Measurements from ENCODE around the gene SEC31A. TPM values are rescaled to one million over a fixed set of nuclear protein-coding genes. Genes with fewer than 3 reads are reported as not detected.
A peak's percentile ranks its signal among the peaks of the same experiment; 100 is the strongest.

Gene SEC31A
- total RNA-seq, 5 donors from 2014 or later (not counting 1 experiment from before 2014, with no cell fraction given) = 107 to 146 (median 130) TPM

GRCh38 chr4:82905205-82905604, 14.3 kb upstream of the SEC31A start:
- POLR2A ChIA-PET = interaction anchor here (0.6 to 0.7 kb wide), 2 partner anchors 19 to 78 kb away, joined by 3 to 4 read pairs; no protein-coding TSS in a partner anchor
- no peak overlapping the region for H3K27ac ChIP-seq (ENCODE audit: low read length)
- H3K27ac Mint-ChIP-seq = peak overlapping the region; percentile 4 to 24
- no peaks in the 10 kb centered on the region for H3K9me3 Mint-ChIP-seq
- no peaks in the 10 kb centered on the region for H3K27me3 Mint-ChIP-seq
- H3K4me1 ChIP-seq (ENCODE audit: control insufficient read depth in 1 of 2, extremely low read depth in 1 of 2, insufficient read depth in 2 of 2, low read length in 2 of 2) = peaks cover 0 to 8% of the 10 kb centered on the region in 2 experiments
- no peaks in the 10 kb centered on the region for H3K27me3 ChIP-seq (replicated peaks in 1 of 2; ENCODE audit: control insufficient read depth in 2 of 2, extremely low read depth in 1 of 2, insufficient read depth in 2 of 2, low read length in 1 of 2)
- ATAC-seq (replicated peaks in 1 of 4) (no peak), DNase-seq (peak in 3 of 35 experiments; percentile 10 to 46 (median 16))
- H3K36me3 Mint-ChIP-seq = peaks cover 12% of the 10 kb centered on the region
- H3K4me3 Mint-ChIP-seq = no peak overlapping the region
- no peaks in the 10 kb centered on the region for H3K36me3 ChIP-seq (ENCODE audit: control insufficient read depth in 2 of 2, extremely low read depth in 1 of 2, insufficient read depth in 1 of 2, low read length in 1 of 2)
- H3K4me3 ChIP-seq (ENCODE audit: control insufficient read depth in 1 of 2, extremely low read depth in 1 of 2, low read length in 1 of 2) = no peak overlapping the region
- H3K9me3 ChIP-seq = no peaks in the 10 kb centered on the region
- CTCF ChIA-PET = no interaction called here
- H3K4me1 Mint-ChIP-seq = peaks cover 6 to 16% (median 12%) of the 10 kb centered on the region in 3 donors
- WGBS (ENCODE audit: insufficient coverage) = no CpG with 5 or more reads among the region's 2 CpGs

- peak in 1 of 35 experiments; percentile 17 for DNase-seq
- CTCF ChIA-PET = no interaction called here
- H3K4me1 Mint-ChIP-seq = peaks cover 6 to 16% (median 12%) of the 10 kb centered on the region in 3 donors
- H3K4me1 ChIP-seq (ENCODE audit: control insufficient read depth in 1 of 2, extremely low read depth in 1 of 2, insufficient read depth in 2 of 2, low read length in 2 of 2) = peaks cover 0 to 16% of the 10 kb centered on the region in 2 experiments
- no peak overlapping the region for H3K27ac ChIP-seq (ENCODE audit: low read length)
- H3K27me3 Mint-ChIP-seq = no peaks in the 10 kb centered on the region
- H3K4me3 ChIP-seq (ENCODE audit: control insufficient read depth in 1 of 2, extremely low read depth in 1 of 2, low read length in 1 of 2) = no peak overlapping the region
- no peak overlapping the region for H3K27ac Mint-ChIP-seq
- H3K36me3 Mint-ChIP-seq = peaks cover 9% of the 10 kb centered on the region
- 100% methylated on average over 3 of the region's 5 CpGs for WGBS (ENCODE audit: insufficient coverage)
- no peak overlapping the region for H3K4me3 Mint-ChIP-seq
- H3K27me3 ChIP-seq (replicated peaks in 1 of 2; ENCODE audit: control insufficient read depth in 2 of 2, extremely low read depth in 1 of 2, insufficient read depth in 2 of 2, low read length in 1 of 2) = no peaks in the 10 kb centered on the region
- no peaks in the 10 kb centered on the region for H3K9me3 Mint-ChIP-seq
- ATAC-seq (replicated peaks in 1 of 4) = no peak
- no peaks in the 10 kb centered on the region for H3K9me3 ChIP-seq
- POLR2A ChIA-PET = no interaction called here
- no peaks in the 10 kb centered on the region for H3K36me3 ChIP-seq (ENCODE audit: control insufficient read depth in 2 of 2, extremely low read depth in 1 of 2, insufficient read depth in 1 of 2, low read length in 1 of 2)
These were observed 12.8 kb upstream of the SEC31A start for GRCh38 chr4:82903737-82904136.

- POLR2A ChIA-PET = interaction anchor here in 1 of 2 donors (0.5 to 2.3 kb wide), 6 partner anchors 12 to 134 kb away, joined by 4 to 20 read pairs (median 7); partner anchors contain the start of genes COPS4 and LIN54
- ATAC-seq (replicated peaks in 1 of 4) = no peak
- Histone ChIP-seq H3K4me3 (ENCODE audit: control insufficient read depth in 1 of 2, extremely low read depth in 1 of 2, low read length in 1 of 2) (peak overlapping the region; percentile 77 to 85), H3K27ac (ENCODE audit: low read length) (peak overlapping the region; percentile 91), H3K36me3 (ENCODE audit: control insufficient read depth in 2 of 2, extremely low read depth in 1 of 2, insufficient read depth in 1 of 2, low read length in 1 of 2) (peaks cover 0 to 5% of the 10 kb centered on the region in 2 donors), H3K27me3 (replicated peaks in 1 of 2; ENCODE audit: control insufficient read depth in 2 of 2, extremely low read depth in 1 of 2, insufficient read depth in 2 of 2, low read length in 1 of 2) (no peaks in the 10 kb centered on the region), H3K9me3 (no peaks in the 10 kb centered on the region), H3K4me1 (ENCODE audit: control insufficient read depth in 1 of 2, extremely low read depth in 1 of 2, insufficient read depth in 2 of 2, low read length in 2 of 2) (peaks cover 3 to 24% of the 10 kb centered on the region in 2 experiments)
- DNase-seq = no peak
- WGBS (ENCODE audit: insufficient coverage) = 1% methylated on average over 7 of the region's 8 CpGs
- Mint-ChIP-seq H3K4me3 (no peak overlapping the region), H3K9me3 (no peaks in the 10 kb centered on the region), H3K4me1 (peaks cover 17 to 23% (median 19%) of the 10 kb centered on the region in 3 donors), H3K27me3 (no peaks in the 10 kb centered on the region), H3K27ac (no peak overlapping the region), H3K36me3 (peaks cover 5% of the 10 kb centered on the region)
- CTCF ChIA-PET = interaction anchor here in 1 of 2 donors (1.2 to 2.5 kb wide), 7 partner anchors 10 to 541 kb away, joined by 3 to 17 read pairs (median 8); partner anchors contain the start of genes COPS4, COQ2, LIN54 and SEC31A
These were observed 10.3 kb upstream of the SEC31A start for GRCh38 chr4:82901183-82901718.

- H3K9me3 ChIP-seq = no peaks in the 10 kb centered on the region
- peak within 1 kb of the TSS; percentile 77 to 85 for H3K4me3 ChIP-seq (ENCODE audit: control insufficient read depth in 1 of 2, extremely low read depth in 1 of 2, low read length in 1 of 2)
- ChIA-PET CTCF (interaction anchor here in 1 of 2 donors (0.6 to 2.5 kb wide), 13 partner anchors 9 to 540 kb away, joined by 3 to 23 read pairs (median 5); partner anchors contain the start of genes COPS4, COQ2, HNRNPD and LIN54), POLR2A (interaction anchor here (0.5 to 2.3 kb wide), 10 partner anchors 11 to 292 kb away, joined by 3 to 20 read pairs (median 5); partner anchors contain the start of genes COPS4 (in 1 of the 2) and LIN54 (in 1 of the 2))
- peak within 1 kb of the TSS; percentile 91 for H3K27ac ChIP-seq (ENCODE audit: low read length)
- ATAC-seq (replicated peaks in 1 of 4) (peak; percentile 88 to 93 (median 92)), DNase-seq (peak; percentile 91 to 100 (median 99))
- Mint-ChIP-seq H3K4me1 (peaks cover 16 to 23% (median 21%) of the 10 kb centered on the region in 3 donors), H3K9me3 (no peaks in the 10 kb centered on the region), H3K36me3 (peaks cover 8% of the 10 kb centered on the region), H3K27me3 (no peaks in the 10 kb centered on the region), H3K4me3 (no peak within 1 kb of the TSS), H3K27ac (no peak within 1 kb of the TSS)
- H3K4me1 ChIP-seq (ENCODE audit: control insufficient read depth in 1 of 2, extremely low read depth in 1 of 2, insufficient read depth in 2 of 2, low read length in 2 of 2) = peaks cover 3 to 24% of the 10 kb centered on the region in 2 experiments
- peaks cover 0 to 5% of the 10 kb centered on the region in 2 donors for H3K36me3 ChIP-seq (ENCODE audit: control insufficient read depth in 2 of 2, extremely low read depth in 1 of 2, insufficient read depth in 1 of 2, low read length in 1 of 2)
- no peaks in the 10 kb centered on the region for H3K27me3 ChIP-seq (replicated peaks in 1 of 2; ENCODE audit: control insufficient read depth in 2 of 2, extremely low read depth in 1 of 2, insufficient read depth in 2 of 2, low read length in 1 of 2)
- WGBS (ENCODE audit: insufficient coverage) = 0% methylated on average over 66 of the region's 67 CpGs
These were observed 9.6 kb upstream of the SEC31A start, which contains the start of gene THAP9 for GRCh38 chr4:82900411-82901182. TSS of gene THAP9 (plus strand) at chr4:82900735. CDS start at chr4:82900803, 68 bp downstream.

- DNase-seq = peak in 2 of 35 experiments; percentile 6 to 10
- H3K9me3 Mint-ChIP-seq = no peaks in the 10 kb centered on the region
- H3K36me3 ChIP-seq (ENCODE audit: control insufficient read depth in 2 of 2, extremely low read depth in 1 of 2, insufficient read depth in 1 of 2, low read length in 1 of 2) = peaks cover 0 to 6% of the 10 kb centered on the region in 2 donors
These were observed 9.1 kb upstream of the SEC31A start for GRCh38 chr4:82900066-82900410.

More at GRCh38 chr4:82900066-82900410, 9.1 kb upstream of the SEC31A start:
- Mint-ChIP-seq H3K27ac (no peak overlapping the region), H3K4me3 (no peak overlapping the region), H3K4me1 (peaks cover 11 to 18% (median 17%) of the 10 kb centered on the region in 3 donors), H3K36me3 (peaks cover 9% of the 10 kb centered on the region), H3K27me3 (no peaks in the 10 kb centered on the region)
- Histone ChIP-seq H3K4me3 (ENCODE audit: control insufficient read depth in 1 of 2, extremely low read depth in 1 of 2, low read length in 1 of 2) (peak overlapping the region; percentile 77 to 85), H3K27me3 (replicated peaks in 1 of 2; ENCODE audit: control insufficient read depth in 2 of 2, extremely low read depth in 1 of 2, insufficient read depth in 2 of 2, low read length in 1 of 2) (no peaks in the 10 kb centered on the region), H3K9me3 (no peaks in the 10 kb centered on the region), H3K27ac (ENCODE audit: low read length) (peak overlapping the region; percentile 91), H3K4me1 (ENCODE audit: control insufficient read depth in 1 of 2, extremely low read depth in 1 of 2, insufficient read depth in 2 of 2, low read length in 2 of 2) (peaks cover 3 to 24% of the 10 kb centered on the region in 2 experiments)
- 0% methylated on average over 14 of the region's 14 CpGs for whole genome bisulfite sequencing (ENCODE audit: insufficient coverage)
- CTCF ChIA-PET = interaction anchor here in 1 of 2 donors (0.6 to 2.5 kb wide), 13 partner anchors 9 to 526 kb away, joined by 3 to 23 read pairs (median 5); partner anchors contain the start of genes COPS4, COQ2, HNRNPD and LIN54
- POLR2A ChIA-PET = interaction anchor here (0.5 to 2.3 kb wide), 10 partner anchors 11 to 554 kb away, joined by 3 to 20 read pairs (median 6); partner anchors contain the start of genes COPS4 (in 1 of the 2) and LIN54 (in 1 of the 2)
- peak in 1 of 4 experiments; percentile 1 for ATAC-seq (replicated peaks in 1 of 4)
